ENCODE measurements around the gene SRP68.
"Not testable (repeated sequence)": the region's sequence is repeated elsewhere in the genome, so short reads cannot be mapped to it uniquely, and the experiment has no call there.

The SRP68 gene

DNA sequence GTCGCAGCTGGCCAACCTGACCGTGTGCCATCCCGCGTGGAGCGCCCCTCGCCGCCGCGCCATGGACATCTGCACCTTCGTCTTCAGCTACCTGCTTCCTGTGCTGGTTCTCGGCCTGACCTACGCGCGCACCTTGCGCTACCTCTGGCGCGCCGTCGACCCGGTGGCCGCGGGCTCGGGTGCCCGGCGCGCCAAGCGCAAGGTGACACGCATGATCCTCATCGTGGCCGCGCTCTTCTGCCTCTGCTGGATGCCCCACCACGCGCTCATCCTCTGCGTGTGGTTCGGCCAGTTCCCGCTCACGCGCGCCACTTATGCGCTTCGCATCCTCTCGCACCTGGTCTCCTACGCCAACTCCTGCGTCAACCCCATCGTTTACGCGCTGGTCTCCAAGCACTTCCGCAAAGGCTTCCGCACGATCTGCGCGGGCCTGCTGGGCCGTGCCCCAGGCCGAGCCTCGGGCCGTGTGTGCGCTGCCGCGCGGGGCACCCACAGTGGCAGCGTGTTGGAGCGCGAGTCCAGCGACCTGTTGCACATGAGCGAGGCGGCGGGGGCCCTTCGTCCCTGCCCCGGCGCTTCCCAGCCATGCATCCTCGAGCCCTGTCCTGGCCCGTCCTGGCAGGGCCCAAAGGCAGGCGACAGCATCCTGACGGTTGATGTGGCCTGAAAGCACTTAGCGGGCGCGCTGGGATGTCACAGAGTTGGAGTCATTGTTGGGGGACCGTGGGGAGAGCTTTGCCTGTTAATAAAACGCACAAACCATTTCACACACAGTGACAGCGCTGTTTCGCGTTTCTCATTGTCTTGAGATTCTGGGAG is 4.7 kb upstream of the SRP68 start:
- FAIRE-seq (peak; percentile 80), DNase-seq (ENCODE audit: low spot score) (no peak)

DNA sequence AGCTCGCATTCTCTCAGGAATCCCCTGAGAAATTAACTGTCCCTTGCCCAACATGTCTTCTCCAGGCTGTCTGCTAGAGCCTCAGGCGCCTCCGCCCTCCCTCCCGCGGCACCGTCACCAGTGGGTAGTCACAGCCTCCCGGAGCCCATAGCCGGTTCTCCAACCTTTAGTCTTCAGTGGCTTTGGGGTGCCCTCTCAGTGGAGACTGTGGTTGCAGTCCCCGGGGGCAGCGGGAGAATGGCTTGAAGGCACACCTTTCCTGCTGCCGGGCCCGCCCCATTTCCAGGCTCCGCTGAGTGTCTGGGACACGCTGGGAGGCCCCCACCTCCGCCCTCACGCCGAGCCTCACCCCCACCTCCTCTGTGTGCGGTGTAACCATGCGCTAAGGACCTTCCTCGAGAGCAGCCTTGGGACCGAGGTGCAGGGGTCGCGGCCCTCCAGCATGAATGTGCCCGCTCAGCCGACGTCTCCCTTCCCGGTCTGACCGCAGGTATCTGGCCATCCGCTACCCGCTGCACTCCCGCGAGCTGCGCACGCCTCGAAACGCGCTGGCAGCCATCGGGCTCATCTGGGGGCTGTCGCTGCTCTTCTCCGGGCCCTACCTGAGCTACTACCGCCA is 3.9 kb upstream of the SRP68 start:
- DNase-seq (ENCODE audit: low spot score), result no peak
- no peak for FAIRE-seq

DNA sequence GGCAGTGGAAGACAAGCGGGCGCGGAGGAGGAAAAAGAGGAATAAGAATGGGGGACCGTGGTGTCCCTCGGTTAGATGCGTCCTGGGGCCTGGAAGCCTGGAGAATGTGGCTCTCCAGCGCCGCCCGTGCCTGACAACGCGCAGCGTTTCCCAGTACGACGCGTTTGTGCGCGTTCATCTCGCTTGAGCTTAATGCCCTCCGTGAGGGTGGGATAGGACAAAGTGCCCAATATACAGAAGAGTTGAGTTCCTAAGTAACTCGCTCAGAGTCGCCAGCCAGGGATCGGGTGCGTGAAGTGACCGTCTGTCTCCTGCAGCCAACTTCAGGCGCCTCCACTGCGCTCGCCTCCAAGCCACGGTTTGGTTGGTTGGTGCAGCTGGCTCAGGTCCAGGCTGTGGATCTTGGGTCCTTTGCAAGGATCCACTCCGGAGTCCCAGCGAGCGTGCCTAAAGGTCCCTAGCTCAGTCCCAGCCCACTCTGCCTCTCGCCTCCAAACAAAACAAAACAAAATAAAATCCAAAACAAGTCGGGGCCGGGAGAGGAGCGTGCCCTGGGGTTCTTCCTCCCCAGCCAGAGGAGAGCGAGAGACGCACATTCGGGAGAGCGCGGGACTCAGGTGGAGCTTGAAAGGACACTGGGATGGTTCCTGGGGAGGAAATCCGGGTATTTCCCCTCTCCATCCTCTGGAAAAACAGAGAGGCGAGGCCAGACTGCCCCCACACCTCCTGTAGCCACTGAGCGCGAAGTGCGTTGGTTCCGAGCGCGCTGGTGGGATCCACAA is 3.2 kb upstream of the SRP68 start:
- FAIRE-seq (no peak), DNase-seq (ENCODE audit: low spot score) (peak; percentile 51)

DNA sequence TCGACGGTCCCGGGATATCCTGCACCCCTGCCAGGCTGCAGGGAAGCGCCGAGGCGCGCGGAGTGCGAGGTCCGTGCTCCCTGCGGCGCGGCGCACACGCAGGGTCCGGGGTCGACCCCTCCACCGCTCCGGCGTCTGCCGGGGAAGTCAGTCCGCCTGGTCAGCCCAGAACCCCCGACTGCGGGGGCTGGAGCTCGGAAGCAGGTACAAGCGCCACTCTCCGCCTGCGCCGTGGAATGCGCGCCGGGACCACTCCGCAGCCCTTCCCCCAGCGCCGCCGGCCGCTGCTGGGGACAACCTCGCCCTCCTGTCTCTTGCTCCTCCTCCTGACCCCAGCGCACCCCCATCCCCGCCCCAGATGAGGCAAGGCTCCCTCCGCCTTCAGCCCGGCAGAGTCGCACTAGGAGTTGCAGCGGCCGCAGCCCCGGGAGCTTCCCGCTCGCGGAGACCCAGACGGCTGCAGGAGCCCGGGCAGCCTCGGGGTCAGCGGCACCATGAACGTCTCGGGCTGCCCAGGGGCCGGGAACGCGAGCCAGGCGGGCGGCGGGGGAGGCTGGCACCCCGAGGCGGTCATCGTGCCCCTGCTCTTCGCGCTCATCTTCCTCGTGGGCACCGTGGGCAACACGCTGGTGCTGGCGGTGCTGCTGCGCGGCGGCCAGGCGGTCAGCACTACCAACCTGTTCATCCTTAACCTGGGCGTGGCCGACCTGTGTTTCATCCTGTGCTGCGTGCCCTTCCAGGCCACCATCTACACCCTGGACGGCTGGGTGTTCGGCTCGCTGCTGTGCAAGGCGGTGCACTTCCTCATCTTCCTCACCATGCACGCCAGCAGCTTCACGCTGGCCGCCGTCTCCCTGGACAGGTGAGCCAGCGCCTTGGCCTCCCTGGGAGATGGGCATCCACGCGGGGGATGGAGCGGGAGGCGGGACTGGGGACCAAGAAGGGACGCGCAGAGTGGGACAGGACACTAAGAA is 2.4 kb upstream of the SRP68 start, which contains the start of gene GALR2:
Gene GALR2 (plus strand): TSS at position 392 of the 974 bp plus-strand sequence. CDS start 103 bp downstream, at position 495.
- peak; percentile 61 for FAIRE-seq
- DNase-seq (ENCODE audit: low spot score), result no peak

DNA sequence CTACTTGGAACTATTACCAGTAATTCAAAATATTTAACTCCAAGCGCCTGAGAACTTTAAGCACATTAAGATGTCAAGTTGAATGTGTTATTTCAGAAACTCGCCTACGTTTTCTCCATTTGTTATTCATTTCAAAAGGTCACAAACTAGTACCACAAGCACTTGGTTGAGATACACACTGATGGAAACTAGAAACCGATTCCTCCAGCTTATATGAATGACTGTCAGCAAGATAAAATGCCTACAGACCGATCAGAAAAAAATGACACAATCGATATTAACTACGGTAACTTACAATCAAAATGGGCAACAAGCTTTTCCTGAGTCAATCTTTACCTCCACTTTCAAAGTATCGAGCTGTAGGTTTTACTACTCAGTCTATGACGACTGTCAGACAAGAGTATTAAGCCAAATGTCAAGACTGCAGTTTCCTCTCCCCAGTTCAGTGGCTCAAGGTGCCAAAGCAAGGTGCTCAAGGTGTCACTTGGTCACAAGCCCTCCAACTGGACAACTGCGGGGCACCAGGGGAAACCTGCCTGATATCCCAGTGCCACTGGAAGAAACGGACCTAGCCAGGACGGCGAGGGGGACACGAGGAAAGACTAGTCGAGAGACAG is 678 bp downstream of the SRP68 start:
- no peak for FAIRE-seq
- DNase-seq (ENCODE audit: low spot score), result no peak

DNA sequence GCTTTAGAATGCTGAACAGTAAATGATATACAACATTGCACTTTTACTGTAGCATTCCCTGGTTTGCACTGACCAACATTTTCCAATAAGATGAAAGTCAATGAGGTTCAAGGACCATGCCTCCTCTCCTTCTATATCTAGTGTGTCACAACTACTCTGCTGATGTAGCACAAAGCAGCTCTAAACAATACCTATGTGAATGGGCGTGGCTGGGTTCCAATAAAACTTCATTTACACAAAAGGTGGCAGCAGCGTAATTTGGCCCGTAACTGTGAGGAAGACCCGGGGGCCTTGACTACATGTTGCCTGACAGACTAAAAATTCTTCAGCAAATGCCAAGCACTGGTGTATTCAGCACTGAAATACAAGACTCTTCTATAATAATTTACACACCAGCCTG is 6.5 kb downstream of the SRP68 start:
- FAIRE-seq, result no peak
- DNase-seq (ENCODE audit: low spot score), result no peak

DNA sequence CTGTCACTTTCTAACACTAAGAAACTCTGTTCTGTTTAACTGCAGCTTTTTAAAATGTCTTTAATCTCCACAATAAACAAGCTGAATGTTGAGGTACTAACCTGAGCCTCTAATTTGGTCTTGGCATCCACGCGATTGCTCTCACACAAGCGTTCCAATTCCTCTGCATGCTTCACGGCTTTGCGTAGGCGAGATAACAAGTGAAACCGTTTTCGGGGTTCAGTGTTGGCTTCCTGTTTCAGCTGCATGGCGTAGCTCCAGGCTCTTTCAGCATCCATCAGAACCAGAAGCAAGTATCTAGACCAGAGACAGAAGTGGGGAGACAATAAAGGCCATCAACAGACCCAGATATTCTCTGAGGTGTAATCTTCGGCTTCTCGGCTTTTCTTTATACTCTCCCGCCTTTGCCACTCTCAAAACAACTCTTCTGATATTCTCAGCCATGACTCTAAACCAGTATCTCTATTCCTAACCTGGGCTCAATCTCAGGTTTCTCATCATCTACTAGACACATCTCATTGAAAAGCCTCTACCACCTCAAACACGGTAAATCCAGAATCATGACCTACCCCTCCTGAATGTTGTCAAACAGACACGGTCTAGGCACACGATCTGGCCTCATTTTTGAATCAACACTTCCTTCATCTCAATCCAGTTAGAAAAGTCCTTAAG is 8.3 kb downstream of the SRP68 start:
- DNase-seq (ENCODE audit: low spot score), result no peak
- no peak for FAIRE-seq

DNA sequence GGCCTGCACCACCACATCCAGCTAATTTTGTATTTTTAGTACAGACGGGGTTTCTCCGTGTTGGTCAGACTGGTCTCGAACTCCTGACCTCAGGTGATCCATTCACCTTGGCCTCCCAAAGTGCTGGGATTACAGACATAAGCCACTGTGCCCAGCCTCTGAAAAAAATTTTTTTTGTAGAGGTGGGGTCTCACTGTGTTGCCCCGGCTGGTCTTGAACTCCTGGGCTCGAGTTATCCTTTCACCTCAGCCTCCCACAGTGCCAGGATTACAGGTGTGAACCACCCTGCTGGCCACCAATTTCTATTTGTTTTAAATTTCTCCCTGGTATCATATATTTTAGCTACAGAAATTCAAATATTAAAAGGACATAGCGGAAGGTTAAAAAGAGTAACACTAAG is 14.1 kb downstream of the SRP68 start:
- not testable (repeated sequence) for FAIRE-seq; DNase-seq (ENCODE audit: low spot score)

DNA sequence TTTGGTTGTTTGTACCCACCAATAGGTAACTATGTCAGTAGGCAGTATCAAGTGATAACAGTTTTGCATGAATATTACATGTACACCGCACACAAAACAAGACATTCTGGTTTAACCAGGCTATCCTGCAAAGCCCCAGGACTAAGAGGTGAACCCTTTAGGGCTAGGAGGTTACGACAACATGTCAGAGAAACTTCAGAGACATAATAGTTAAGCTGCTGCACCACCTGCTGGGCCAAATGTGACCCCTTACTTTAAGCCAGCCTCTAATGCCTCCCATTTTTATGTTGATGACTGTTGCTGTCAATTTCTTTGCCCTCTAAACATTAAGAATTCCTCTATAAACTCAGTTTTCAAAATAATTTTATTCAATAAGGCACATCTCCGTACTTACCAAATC is 15.4 kb downstream of the SRP68 start:
- FAIRE-seq, result no peak
- no peak for DNase-seq (ENCODE audit: low spot score)

DNA sequence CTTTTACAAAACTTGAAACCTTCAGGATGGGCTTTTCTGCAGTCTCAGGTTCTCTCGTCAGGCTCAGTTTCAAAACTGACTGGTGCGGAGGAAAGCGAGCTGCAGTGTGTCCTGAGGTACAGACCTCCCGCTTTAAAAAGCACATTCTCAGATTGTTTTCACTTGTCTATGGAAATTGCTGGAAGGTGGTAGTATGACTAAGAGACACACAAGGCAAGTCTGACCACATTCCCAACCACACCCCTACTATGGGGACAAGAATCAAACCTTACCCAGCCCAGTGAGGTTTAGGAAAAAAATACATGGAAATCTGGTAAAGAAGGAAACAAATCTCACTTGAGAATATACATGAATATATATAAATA is 18.2 kb downstream of the SRP68 start:
- peak; percentile 53 for DNase-seq (ENCODE audit: low spot score)

DNA sequence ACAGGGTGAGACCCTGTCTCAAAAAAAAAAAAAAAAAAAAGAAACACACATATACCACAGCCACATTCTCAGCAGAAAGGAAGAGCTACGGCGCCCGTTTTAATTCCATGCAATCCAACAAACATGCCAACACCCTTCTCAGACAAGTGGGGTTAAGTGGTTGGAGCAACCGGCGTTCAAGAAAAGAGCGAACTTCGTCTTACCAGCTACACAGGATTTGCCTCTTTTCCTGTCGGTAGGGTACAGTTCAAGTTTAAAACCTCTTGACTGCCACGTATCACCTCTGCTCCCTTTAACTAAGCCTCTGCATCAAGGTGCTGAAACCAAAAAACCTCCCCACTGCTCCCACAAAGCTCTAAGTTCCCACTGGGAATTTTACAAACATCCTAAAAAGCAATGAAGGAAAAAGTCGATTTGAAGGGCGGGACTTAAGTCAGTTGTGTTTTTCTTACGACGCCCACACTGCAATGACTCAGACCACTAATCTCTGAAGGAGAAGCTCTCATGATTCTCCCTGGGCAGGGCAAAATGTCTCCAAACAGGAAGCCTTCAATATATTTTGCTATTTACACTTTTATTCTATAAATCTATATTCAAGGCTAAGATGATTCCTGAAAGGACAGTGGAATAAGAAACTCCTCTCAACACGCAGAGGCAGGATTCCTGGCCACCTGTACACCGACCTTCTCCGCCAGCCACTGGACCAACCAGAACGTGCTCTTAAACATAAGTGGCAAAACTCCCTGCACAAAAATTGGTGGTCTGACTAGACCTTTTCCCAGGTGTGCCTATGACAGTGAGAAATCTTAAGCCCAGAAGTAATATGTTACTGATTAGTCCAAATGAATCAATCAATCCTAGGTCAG is 18.8 kb downstream of the SRP68 start:
- FAIRE-seq (no peak), DNase-seq (ENCODE audit: low spot score) (peak; percentile 50)

More for the DNA sequence above, 18.2 kb downstream of the SRP68 start:
- FAIRE-seq, result no peak

DNA sequence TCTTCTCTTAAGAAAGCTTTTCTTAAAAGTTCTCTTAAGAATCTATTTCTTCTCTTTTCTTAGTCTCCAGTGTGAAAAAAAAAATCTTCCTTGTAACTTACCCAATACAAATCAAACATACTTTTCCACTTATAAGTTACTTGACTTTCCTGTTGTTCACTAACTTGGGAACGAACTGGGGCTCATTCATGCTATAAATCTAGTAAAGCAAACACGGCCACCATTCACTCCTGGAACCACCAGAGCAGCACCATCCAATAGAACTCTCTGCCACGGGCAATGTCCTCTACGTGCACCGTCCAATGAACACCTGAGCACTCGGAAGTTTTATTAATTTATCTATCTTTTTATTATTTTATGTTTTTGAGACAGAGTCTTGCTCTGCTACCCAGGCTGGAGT is 20.8 kb downstream of the SRP68 start:
- no peak for FAIRE-seq
- no peak for DNase-seq (ENCODE audit: low spot score)

DNA sequence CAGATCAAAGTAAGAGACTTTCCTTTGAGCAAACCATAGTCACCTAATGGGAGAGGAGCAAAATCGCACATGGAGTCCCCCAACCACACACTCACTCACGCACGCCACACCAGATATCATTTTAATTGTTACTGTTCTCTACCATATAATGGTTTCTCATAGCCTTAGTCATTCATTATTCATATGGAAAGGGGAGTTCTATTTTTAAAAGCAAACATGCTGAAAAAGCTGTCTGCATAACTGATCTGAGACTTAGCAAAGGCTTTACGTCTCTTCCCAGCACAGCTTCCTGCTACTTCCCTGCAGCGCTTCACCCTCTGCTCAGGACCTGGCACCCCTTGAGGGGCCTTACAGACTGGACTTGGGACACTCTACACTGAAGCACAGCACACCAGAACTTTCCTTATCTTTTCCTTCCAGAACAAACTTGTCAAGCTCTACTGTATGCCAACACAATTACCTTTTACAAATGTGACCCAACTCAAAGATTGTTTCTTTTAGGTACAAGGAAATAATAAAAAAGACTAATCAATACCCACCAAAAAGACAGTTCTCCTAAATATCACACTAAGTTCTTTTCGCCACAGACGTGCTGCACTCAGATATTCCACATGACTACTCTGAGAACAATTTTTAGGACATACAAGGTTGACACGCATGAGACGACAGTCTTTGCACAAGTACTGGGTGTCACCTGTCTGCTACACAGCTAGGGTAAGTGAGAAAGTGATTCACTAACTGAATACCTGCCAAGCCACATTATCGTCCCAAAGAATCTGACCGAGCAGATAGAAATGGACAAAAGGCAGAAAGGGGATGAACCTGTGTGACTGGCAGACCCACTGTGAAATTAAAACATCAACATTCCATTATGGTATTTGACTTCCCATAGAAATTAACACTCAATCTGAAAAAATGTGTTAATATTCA is 21.5 kb downstream of the SRP68 start:
- no peak for FAIRE-seq
- DNase-seq (ENCODE audit: low spot score), result no peak

DNA sequence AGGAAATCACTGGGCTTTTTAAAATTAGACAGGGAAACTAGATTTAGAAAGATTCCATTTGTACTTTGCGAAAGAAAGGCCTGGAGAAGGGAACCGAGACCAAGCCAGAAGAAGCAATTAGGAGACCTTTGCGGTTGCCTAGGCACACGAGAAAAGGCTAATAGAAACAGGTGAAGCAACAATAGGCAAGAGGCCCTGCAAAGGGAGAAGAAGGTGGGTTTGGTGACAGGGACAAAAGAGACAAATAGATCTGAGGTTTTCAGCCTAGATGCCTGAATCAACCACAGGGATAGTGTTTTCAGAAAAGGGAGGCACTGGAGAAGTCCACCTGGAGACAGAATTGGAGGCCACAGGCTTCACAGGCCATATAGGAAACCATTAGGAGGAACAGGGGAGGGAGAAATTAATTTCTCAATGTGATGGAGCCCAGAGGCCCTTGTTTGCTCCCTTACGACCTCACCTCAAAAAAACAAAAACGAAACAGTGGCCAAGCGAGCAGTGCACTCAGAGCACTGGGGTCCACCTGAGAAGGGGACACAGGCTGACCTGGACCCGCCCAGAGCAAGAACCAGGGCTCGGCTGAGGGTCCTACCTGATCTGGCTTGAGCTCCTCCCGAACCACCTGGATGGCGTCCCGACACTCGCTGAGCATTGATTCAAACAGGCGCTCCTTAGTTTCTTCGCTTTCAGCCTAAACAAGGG is 22.3 kb downstream of the SRP68 start:
- no peak for DNase-seq (ENCODE audit: low spot score)
- no peak for FAIRE-seq

DNA sequence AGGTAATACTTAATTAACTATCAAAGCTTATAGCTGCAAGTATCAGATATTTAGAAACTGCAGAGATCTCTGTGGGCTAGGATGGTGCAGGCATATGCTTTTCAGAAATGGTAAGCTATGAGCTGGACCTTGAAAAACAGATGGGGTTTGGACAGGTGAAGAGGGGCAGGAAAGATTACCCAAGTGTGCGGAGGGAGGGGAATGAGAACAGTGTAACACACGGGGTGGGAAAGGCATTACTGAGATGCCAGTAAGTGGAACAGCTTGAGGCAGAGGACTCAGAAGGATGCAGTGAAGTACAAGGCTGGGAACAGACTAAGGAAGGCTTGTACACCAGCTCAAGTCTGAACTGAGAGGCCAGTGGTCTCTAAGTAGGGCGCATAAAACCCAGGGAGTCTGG is 23.1 kb downstream of the SRP68 start:
- no peak for DNase-seq (ENCODE audit: low spot score)
- no peak for FAIRE-seq

DNA sequence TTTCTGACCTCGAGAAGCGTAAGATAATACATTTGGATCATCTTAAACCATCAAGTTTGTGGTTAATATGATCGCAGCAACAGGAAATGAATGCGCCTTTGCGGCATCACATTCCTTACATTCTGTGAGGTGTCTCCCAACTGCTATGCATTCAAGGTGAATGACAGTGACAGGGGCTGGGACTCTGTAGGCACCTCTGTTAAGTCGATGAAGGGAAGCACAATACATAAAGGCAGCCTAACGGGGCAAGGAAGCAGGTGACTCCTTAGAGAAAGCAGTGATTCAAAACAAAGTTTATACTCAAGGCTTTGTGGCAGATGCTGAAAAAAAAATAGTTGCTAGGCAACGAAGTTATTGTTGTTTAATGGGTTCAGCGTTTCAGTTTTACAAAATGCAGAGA is 23.6 kb downstream of the SRP68 start:
- FAIRE-seq (peak; percentile 63), DNase-seq (ENCODE audit: low spot score) (peak; percentile 71)

DNA sequence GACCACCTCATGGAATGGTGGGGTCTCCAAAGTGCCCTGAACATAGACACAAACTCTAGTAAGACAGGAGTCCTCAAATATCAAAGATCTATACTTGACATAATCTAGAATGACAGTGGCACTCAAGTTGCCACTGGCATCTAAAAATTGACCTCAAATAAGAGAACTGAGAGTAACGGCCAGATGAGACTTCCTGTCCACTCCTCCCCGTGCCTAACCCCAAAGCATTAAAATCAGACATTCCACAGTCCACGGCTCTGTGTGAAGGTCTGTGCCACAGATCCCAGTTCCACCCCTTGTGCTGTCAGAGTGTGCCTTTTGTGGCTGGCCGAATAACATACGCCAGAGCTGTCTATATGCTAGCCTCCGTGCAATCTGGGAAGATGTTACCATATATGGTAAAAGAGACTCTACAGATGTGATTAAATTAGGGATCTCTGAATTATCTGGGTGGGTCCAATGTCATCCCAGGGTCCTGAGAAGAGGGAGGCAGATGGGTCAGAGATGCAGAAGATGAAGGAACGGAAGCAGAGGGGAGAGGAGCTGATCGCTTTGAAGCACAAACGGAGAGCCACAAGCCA is 24.2 kb downstream of the SRP68 start:
- DNase-seq (ENCODE audit: low spot score), result peak; percentile 22
- no peak for FAIRE-seq

Measured in urothelium cell line (cell line).